ENCODE results near the gene COX5A.
A peak's percentile ranks its signal among the peaks of the same experiment; 100 is the strongest.
"Not testable (repeated sequence)": the region's sequence is repeated elsewhere in the genome, so short reads cannot be mapped to it uniquely, and the experiment has no call there.

COX5A gene

GRCh38 chr15:74889390-74889882 lies 48.4 kb downstream of the COX5A start:
- Histone ChIP-seq H3K27ac (replicated peaks) (peak overlapping the region; percentile 69), H3K27me3 (ENCODE audit: insufficient read depth, poor library complexity, severe bottlenecking) (no peaks in the 10 kb centered on the region), H3K4me3 (replicated peaks; ENCODE audit: insufficient read depth, low read length) (peak overlapping the region; percentile 71)
- TF ChIP-seq REST (IDR thresholded peaks at IDR 0.05; ENCODE audit: insufficient replicate concordance, low read depth) (no peak), SPI1 (IDR thresholded peaks at IDR 0.05; ENCODE audit: borderline replicate concordance, low read depth) (peak; percentile 3; the same call in 1 of the 2 replicates)
- DNase-seq (ENCODE audit: low read depth in 1 of 2, low spot score in 1 of 2) = peak in 1 of 2 experiments; percentile 58

- DNase-seq (ENCODE audit: low read depth in 1 of 2, low spot score in 1 of 2) = no peak
- TF ChIP-seq GABPA (IDR thresholded peaks at IDR 0.05; ENCODE audit: low read depth) = no peak
- TF ChIP-seq SPI1 (IDR thresholded peaks at IDR 0.05; ENCODE audit: borderline replicate concordance, low read depth) = no peak
- no peak for TF ChIP-seq REST (IDR thresholded peaks at IDR 0.05; ENCODE audit: insufficient replicate concordance, low read depth)
- no peak for TF ChIP-seq CTCF (IDR thresholded peaks at IDR 0.05; ENCODE audit: insufficient read depth, low read length)
- TF ChIP-seq POLR2AphosphoS5 (IDR thresholded peaks at IDR 0.05; ENCODE audit: low read depth) = no peak
- H3K27ac ChIP-seq (replicated peaks) = peak overlapping the region; percentile 69
- H3K27me3 ChIP-seq (ENCODE audit: insufficient read depth, poor library complexity, severe bottlenecking) = no peaks in the 10 kb centered on the region
- H3K4me3 ChIP-seq (replicated peaks; ENCODE audit: insufficient read depth, low read length) = no peak overlapping the region
Measured at GRCh38 chr15:74888716-74889115, 49.2 kb downstream of the COX5A start.

GRCh38 chr15:74887537-74888193 lies 50.2 kb downstream of the COX5A start:
- not testable (repeated sequence) for DNase-seq (ENCODE audit: low read depth in 1 of 2, low spot score in 1 of 2); H3K27ac ChIP-seq (replicated peaks); H3K27me3 ChIP-seq (ENCODE audit: insufficient read depth, poor library complexity, severe bottlenecking); H3K4me3 ChIP-seq (replicated peaks; ENCODE audit: insufficient read depth, low read length)

- Histone ChIP-seq H3K4me3 (replicated peaks; ENCODE audit: insufficient read depth, low read length) (no peak overlapping the region), H3K27ac (replicated peaks) (no peak overlapping the region), H3K27me3 (ENCODE audit: insufficient read depth, poor library complexity, severe bottlenecking) (no peaks in the 10 kb centered on the region)
- DNase-seq (ENCODE audit: low read depth in 1 of 2, low spot score in 1 of 2) = no peak
- TF ChIP-seq REST (IDR thresholded peaks at IDR 0.05; ENCODE audit: insufficient replicate concordance, low read depth) (no peak), CTCF (IDR thresholded peaks at IDR 0.05; ENCODE audit: insufficient read depth, low read length) (no peak), GABPA (IDR thresholded peaks at IDR 0.05; ENCODE audit: low read depth) (no peak), POLR2AphosphoS5 (IDR thresholded peaks at IDR 0.05; ENCODE audit: low read depth) (no peak), SPI1 (IDR thresholded peaks at IDR 0.05; ENCODE audit: borderline replicate concordance, low read depth) (no peak)
Measured at GRCh38 chr15:74885461-74885860, 52.4 kb downstream of the COX5A start.
